Measurements from ENCODE around the gene SPIN2A.

DNA sequence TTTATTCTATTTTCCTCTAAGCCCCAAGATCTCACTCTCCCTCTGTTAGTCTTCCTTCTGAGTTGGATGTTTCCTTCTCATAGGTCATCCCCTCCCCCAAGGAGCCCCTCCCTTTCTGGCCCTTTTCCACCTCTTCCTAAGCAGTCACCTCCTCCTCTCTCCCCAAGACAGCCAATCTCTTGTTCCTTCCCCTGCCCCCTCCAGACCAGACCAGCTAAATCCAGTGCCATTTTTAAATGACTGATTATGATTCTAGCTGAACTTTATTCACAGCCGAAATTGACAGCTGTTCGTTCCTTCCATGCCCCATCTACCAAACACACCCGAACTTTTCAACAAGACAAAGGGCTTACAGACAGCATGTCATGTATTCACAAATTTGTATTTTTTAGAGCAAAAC, 1.9 kb downstream of the SPIN2A start:
- TF ChIP-seq, protein P1, sequence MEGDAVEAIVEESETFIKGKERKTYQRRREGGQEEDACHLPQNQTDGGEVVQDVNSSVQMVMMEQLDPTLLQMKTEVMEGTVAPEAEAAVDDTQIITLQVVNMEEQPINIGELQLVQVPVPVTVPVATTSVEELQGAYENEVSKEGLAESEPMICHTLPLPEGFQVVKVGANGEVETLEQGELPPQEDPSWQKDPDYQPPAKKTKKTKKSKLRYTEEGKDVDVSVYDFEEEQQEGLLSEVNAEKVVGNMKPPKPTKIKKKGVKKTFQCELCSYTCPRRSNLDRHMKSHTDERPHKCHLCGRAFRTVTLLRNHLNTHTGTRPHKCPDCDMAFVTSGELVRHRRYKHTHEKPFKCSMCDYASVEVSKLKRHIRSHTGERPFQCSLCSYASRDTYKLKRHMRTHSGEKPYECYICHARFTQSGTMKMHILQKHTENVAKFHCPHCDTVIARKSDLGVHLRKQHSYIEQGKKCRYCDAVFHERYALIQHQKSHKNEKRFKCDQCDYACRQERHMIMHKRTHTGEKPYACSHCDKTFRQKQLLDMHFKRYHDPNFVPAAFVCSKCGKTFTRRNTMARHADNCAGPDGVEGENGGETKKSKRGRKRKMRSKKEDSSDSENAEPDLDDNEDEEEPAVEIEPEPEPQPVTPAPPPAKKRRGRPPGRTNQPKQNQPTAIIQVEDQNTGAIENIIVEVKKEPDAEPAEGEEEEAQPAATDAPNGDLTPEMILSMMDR (conservative IDR thresholded peaks at IDR 0.05; ENCODE audit: low read length) = no peak
- TF ChIP-seq EZH2phosphoT487 (IDR thresholded peaks at IDR 0.05; ENCODE audit: borderline replicate concordance) = no peak

All from Loucy (cell line).